Suprapubic skin (tissue), 4 donors: ENCODE data around the gene KEL.
"Not testable (repeated sequence)": the region's sequence is repeated elsewhere in the genome, so short reads cannot be mapped to it uniquely, and the experiment has no call there.

Experiments
- CTCF ChIP-seq, 2 donors: fragments of 200-600 bp in 1 of 2; fragments of 450-650 bp in 1 of 2; sonication (generic) in 1 of 2; IDR thresholded peaks; one replicate each; pipeline ENCODE4 v1.5.1; 2016 to 2019; ENCODE audit warnings: antibody characterized with exemption in 2 of 2, mild to moderate bottlenecking in 1 of 2, moderate library complexity in 1 of 2
- POLR2A ChIP-seq, 2 donors: fragments of 450-650 bp; IDR thresholded peaks; one replicate each; pipeline ENCODE4 v1.6.1; 2017; ENCODE audit warnings: antibody characterized with exemption in 2 of 2, mild to moderate bottlenecking in 2 of 2, moderate library complexity in 2 of 2
- POLR2AphosphoS5 ChIP-seq, 3 donors: sonication (generic); formaldehyde crosslinking; IDR thresholded peaks; one replicate each; pipeline ENCODE4 v1.6.1; 2017; ENCODE audit warnings: antibody characterized with exemption in 3 of 3

GRCh38 chr7:142978402-142978801 lies 16.2 kb upstream of the KEL start:
- not testable (repeated sequence) for TF ChIP-seq CTCF, POLR2A, POLR2AphosphoS5 (IDR thresholded peaks at IDR 0.05)
